ENCODE results near the gene CYP4X1.

CYP4X1 gene

GRCh38 chr1:47031585-47031984 is 8.1 kb downstream of the CYP4X1 start:
- H3K9ac ChIP-seq (ENCODE audit: low read length), result no peak overlapping the region
- no peak overlapping the region for H3K4me3 ChIP-seq (ENCODE audit: low read depth, low read length, poor library complexity, severe bottlenecking)
- no peaks in the 10 kb centered on the region; the same call in 1 of the 2 replicates for H3K27me3 ChIP-seq (ENCODE audit: insufficient read depth, low read length)
- H3K4me2 ChIP-seq (ENCODE audit: low read length), result no peak overlapping the region
- no peaks in the 10 kb centered on the region for H3K9me3 ChIP-seq (ENCODE audit: low read length)
- TF ChIP-seq CTCF (IDR thresholded peaks at IDR 0.05; ENCODE audit: low read length) (no peak), EZH2 (IDR thresholded peaks at IDR 0.05; ENCODE audit: borderline replicate concordance, low read length) (no peak)
- H3F3A ChIP-seq (ENCODE audit: insufficient read depth, low read length), result no peaks in the 10 kb centered on the region
- H4K20me1 ChIP-seq (ENCODE audit: insufficient read depth, low read length), result no peaks in the 10 kb centered on the region
- no peaks in the 10 kb centered on the region for H3K9me2 ChIP-seq (ENCODE audit: low read depth, low read length)
- H2AFZ ChIP-seq (ENCODE audit: low read length), result no peak overlapping the region
- H3K36me3 ChIP-seq (ENCODE audit: insufficient read depth, low read length), result no peaks in the 10 kb centered on the region
- no peaks in the 10 kb centered on the region for H3K79me2 ChIP-seq (ENCODE audit: insufficient read depth, low read length)
- H3K4me1 ChIP-seq (ENCODE audit: insufficient read depth, low read length, severe bottlenecking), result no peaks in the 10 kb centered on the region
- no peak overlapping the region for H3K27ac ChIP-seq (ENCODE audit: low read depth, low read length, poor library complexity, severe bottlenecking)

- Histone ChIP-seq H3K4me2 (ENCODE audit: low read length) (no peak overlapping the region), H3K27me3 (ENCODE audit: insufficient read depth, low read length) (no peaks in the 10 kb centered on the region), H3K4me3 (ENCODE audit: low read depth, low read length, poor library complexity, severe bottlenecking) (no peak overlapping the region), H3K9me3 (ENCODE audit: low read length) (no peaks in the 10 kb centered on the region), H3F3A (ENCODE audit: insufficient read depth, low read length) (no peaks in the 10 kb centered on the region), H3K4me1 (ENCODE audit: insufficient read depth, low read length, severe bottlenecking) (no peaks in the 10 kb centered on the region), H3K36me3 (ENCODE audit: insufficient read depth, low read length) (no peaks in the 10 kb centered on the region), H2AFZ (ENCODE audit: low read length) (no peak overlapping the region), H3K9me2 (ENCODE audit: low read depth, low read length) (no peaks in the 10 kb centered on the region), H3K9ac (ENCODE audit: low read length) (no peak overlapping the region), H3K79me2 (ENCODE audit: insufficient read depth, low read length) (no peaks in the 10 kb centered on the region), H4K20me1 (ENCODE audit: insufficient read depth, low read length) (no peaks in the 10 kb centered on the region), H3K27ac (ENCODE audit: low read depth, low read length, poor library complexity, severe bottlenecking) (no peak overlapping the region)
- TF ChIP-seq EZH2 (IDR thresholded peaks at IDR 0.05; ENCODE audit: borderline replicate concordance, low read length) (no peak), CTCF (IDR thresholded peaks at IDR 0.05; ENCODE audit: low read length) (no peak)
Measured at GRCh38 chr1:47036764-47037163, 13.3 kb downstream of the CYP4X1 start.

- no peaks in the 10 kb centered on the region for H3K4me1 ChIP-seq (ENCODE audit: insufficient read depth, low read length, severe bottlenecking)
- H3K9me2 ChIP-seq (ENCODE audit: low read depth, low read length), result no peaks in the 10 kb centered on the region
- H3K36me3 ChIP-seq (ENCODE audit: insufficient read depth, low read length), result no peaks in the 10 kb centered on the region
- no peak for TF ChIP-seq CTCF (IDR thresholded peaks at IDR 0.05; ENCODE audit: low read length)
- no peak for TF ChIP-seq EZH2 (IDR thresholded peaks at IDR 0.05; ENCODE audit: borderline replicate concordance, low read length)
- no peak overlapping the region for H2AFZ ChIP-seq (ENCODE audit: low read length)
- no peak overlapping the region for H3K9ac ChIP-seq (ENCODE audit: low read length)
- no peaks in the 10 kb centered on the region for H3K9me3 ChIP-seq (ENCODE audit: low read length)
- H3K79me2 ChIP-seq (ENCODE audit: insufficient read depth, low read length), result no peaks in the 10 kb centered on the region
- no peak overlapping the region for H3K4me2 ChIP-seq (ENCODE audit: low read length)
- no peak overlapping the region for H3K4me3 ChIP-seq (ENCODE audit: low read depth, low read length, poor library complexity, severe bottlenecking)
- H3F3A ChIP-seq (ENCODE audit: insufficient read depth, low read length), result no peaks in the 10 kb centered on the region
- no peaks in the 10 kb centered on the region for H4K20me1 ChIP-seq (ENCODE audit: insufficient read depth, low read length)
- no peak overlapping the region for H3K27ac ChIP-seq (ENCODE audit: low read depth, low read length, poor library complexity, severe bottlenecking)
- H3K27me3 ChIP-seq (ENCODE audit: insufficient read depth, low read length), result no peaks in the 10 kb centered on the region
Measured at GRCh38 chr1:47059376-47059775, 35.9 kb downstream of the CYP4X1 start.
